HepG2 (cell line): Measurements from ENCODE around the gene MYORG. TPM values are rescaled to one million over a fixed set of nuclear protein-coding genes. Genes with fewer than 3 reads are reported as not detected.

Experiments used
- CEBPG ChIP-seq: IDR thresholded peaks from 2 replicates; pipeline ENCODE4 v1.6.1; 2016
- CREM ChIP-seq, 2 experiments: sonication (generic) in 1 of 2; formaldehyde crosslinking in 1 of 2; IDR thresholded peaks; 2 replicates each; pipeline versions ENCODE4 v1.4.0 to v1.6.1; 2016 to 2020; ENCODE audit warnings: antibody characterized with exemption in 1 of 2, mild to moderate bottlenecking in 1 of 2, missing genetic modification reagents in 1 of 2
- ELF3 ChIP-seq: IDR thresholded peaks from 2 replicates; pipeline ENCODE4 v1.6.1; 2016; ENCODE audit warnings: missing genetic modification reagents, missing compliant biosample characterization
- EZH2 ChIP-seq: conservative IDR thresholded peaks from 2 replicates; pipeline ENCODE4 v1.6.1; 2012; ENCODE audit warnings: mild to moderate bottlenecking, low read depth, low read length, moderate library complexity
- HCFC1 ChIP-seq: fragments of 150-350 bp; IDR thresholded peaks from 2 replicates; pipeline ENCODE4 v1.6.1; 2014; ENCODE audit warnings: low read depth, low read length
- HDAC2 ChIP-seq: sonication (generic); formaldehyde crosslinking; IDR thresholded peaks from 2 replicates; pipeline ENCODE4 v1.4.0; 2020; ENCODE audit warnings: missing genetic modification reagents
- HOXD1 ChIP-seq: sonication (generic); formaldehyde crosslinking; IDR thresholded peaks from 2 replicates; pipeline ENCODE4 v1.5.0; 2020; ENCODE audit warnings: missing genetic modification reagents
- KDM2A ChIP-seq: sonication (generic); formaldehyde crosslinking; IDR thresholded peaks from 2 replicates; pipeline ENCODE4 v1.4.0; 2020; ENCODE audit warnings: low read depth, missing genetic modification reagents, borderline replicate concordance
- MEIS1 ChIP-seq: sonication (generic); formaldehyde crosslinking; IDR thresholded peaks from 2 replicates; pipeline ENCODE4 v1.9.0; 2021; ENCODE audit warnings: mild to moderate bottlenecking, missing genetic modification reagents, moderate library complexity, borderline replicate concordance
- NFE2 ChIP-seq: sonication (generic); formaldehyde crosslinking; IDR thresholded peaks from 2 replicates; pipeline ENCODE4 v1.4.0; 2020; ENCODE audit warnings: missing genetic modification reagents
- PBX2 ChIP-seq: IDR thresholded peaks from 2 replicates; pipeline ENCODE4 v1.6.1; 2016; ENCODE audit warnings: control low read depth
- RBFOX2 ChIP-seq: fragments of 200-400 bp; formaldehyde crosslinking; IDR thresholded peaks from 2 replicates; pipeline ENCODE4 v1.6.1; 2017; ENCODE audit warnings: low read depth, mild to moderate bottlenecking, low read length
- REXO4 ChIP-seq: sonication (generic); formaldehyde crosslinking; IDR thresholded peaks from 2 replicates; pipeline ENCODE4 v1.8.0; 2022; ENCODE audit warnings: missing genetic modification reagents, mild to moderate bottlenecking, borderline replicate concordance
- RXRB ChIP-seq: IDR thresholded peaks from 2 replicates; pipeline ENCODE4 v1.6.1; 2016; ENCODE audit warnings: borderline replicate concordance, missing genetic modification reagents, missing compliant biosample characterization
- TIGD3 ChIP-seq: sonication (generic); formaldehyde crosslinking; IDR thresholded peaks from 2 replicates; pipeline ENCODE4 v1.5.1; 2020; ENCODE audit warnings: mild to moderate bottlenecking, missing genetic modification reagents, borderline replicate concordance
- ZC3H13 ChIP-seq: sonication (generic); formaldehyde crosslinking; IDR thresholded peaks from 2 replicates; pipeline ENCODE4 v1.8.1; 2023; ENCODE audit warnings: mild to moderate bottlenecking, missing genetic modification reagents, moderate library complexity
- ZFP41 ChIP-seq: sonication (generic); formaldehyde crosslinking; IDR thresholded peaks from 2 replicates; pipeline ENCODE4 v1.4.0; 2020; ENCODE audit warnings: mild to moderate bottlenecking, missing genetic modification reagents, borderline replicate concordance
- ZNF281 ChIP-seq: sonication (generic); formaldehyde crosslinking; IDR thresholded peaks from 2 replicates; pipeline ENCODE4 v1.4.0; 2020; ENCODE audit warnings: missing genetic modification reagents, borderline replicate concordance
- ZNF34 ChIP-seq: sonication (generic); formaldehyde crosslinking; IDR thresholded peaks from 2 replicates; pipeline ENCODE4 v1.4.0; 2020; ENCODE audit warnings: mild to moderate bottlenecking, missing genetic modification reagents, borderline replicate concordance
- ZNF546 ChIP-seq: sonication (generic); formaldehyde crosslinking; conservative IDR thresholded peaks from 2 replicates; pipeline ENCODE4 v1.8.1; 2023; ENCODE audit warnings: mild to moderate bottlenecking, missing genetic modification reagents
- polyA plus RNA-seq, 8 experiments: library from polyadenylated mRNA; depleted of rRNA in 3 of 8; stranded (reverse) in 7 of 8; unstranded in 1 of 8; fragments of >200 nt; fragmentation: Illumina TruSeq in 4 of 8; extraction: Trizol in 4 of 8; gene quantifications; 2 replicates each; pipeline versions ENCODE4 v1.2.1 to v1.2.3, GENCODE V29; 2011 to 2016; ENCODE audit warnings: low read depth in 4 of 8, missing spikeins in 1 of 8, mixed read lengths in 1 of 8; ENCODE audit not compliant: insufficient read depth in 1 of 8
- total RNA-seq, 5 experiments: library from RNA; depleted of rRNA; stranded (reverse); fragments of >200 nt; fragmentation: Illumina TruSeq; extraction: Trizol; gene quantifications; 2 replicates each; pipeline ENCODE4 v1.2.3, GENCODE V29; 2016; ENCODE audit warnings: low read depth in 1 of 5
- TF ChIP-seq, protein P1 (sequence below): sonication (generic); formaldehyde crosslinking; IDR thresholded peaks from 2 replicates; pipeline ENCODE4 v1.4.0; 2020; ENCODE audit warnings: mild to moderate bottlenecking, missing genetic modification reagents
- TF ChIP-seq, protein P2 (sequence below), 2 experiments: sonication (generic) in 1 of 2; formaldehyde crosslinking in 1 of 2; IDR thresholded peaks; 2 replicates each; pipeline versions ENCODE4 v1.4.0 to v1.6.1; 2018 to 2020; ENCODE audit warnings: missing genetic modification reagents in 2 of 2, borderline replicate concordance in 1 of 2, low read depth in 1 of 2, mild to moderate bottlenecking in 1 of 2, missing biosample characterization in 1 of 2

MYORG gene
- total and polyA plus RNA-seq, 2 of the 13 experiments (the other 11 are each of a cell fraction or from before 2014, with no cell fraction given), result 11.1 to 22.4 TPM

DNA sequence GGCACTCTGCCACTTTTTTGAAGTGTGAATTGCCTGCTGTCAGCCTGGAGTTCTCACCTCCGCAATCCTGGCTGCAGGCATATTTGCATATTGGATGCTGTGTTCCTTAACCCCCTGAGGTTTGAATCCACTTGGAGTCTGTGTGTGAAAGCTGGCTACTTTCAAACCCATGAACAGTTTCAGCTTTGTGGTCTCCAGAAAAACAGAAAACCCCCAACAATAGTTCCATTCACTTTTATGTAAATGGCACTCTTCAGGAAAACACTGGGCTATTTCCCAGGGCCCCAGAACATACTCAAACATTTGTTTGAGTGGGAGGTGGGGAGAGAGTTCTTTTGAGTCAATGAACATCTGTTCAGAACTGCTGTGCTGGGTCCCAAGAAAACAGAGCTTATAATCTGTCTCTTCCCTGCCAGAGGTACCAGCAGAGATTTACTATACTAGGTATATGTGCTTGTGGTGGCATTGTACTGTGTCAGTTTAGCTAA lies 42.3 kb downstream of the MYORG start (continued):
- no peak for TF ChIP-seq HOXD1
- TF ChIP-seq, protein P1, sequence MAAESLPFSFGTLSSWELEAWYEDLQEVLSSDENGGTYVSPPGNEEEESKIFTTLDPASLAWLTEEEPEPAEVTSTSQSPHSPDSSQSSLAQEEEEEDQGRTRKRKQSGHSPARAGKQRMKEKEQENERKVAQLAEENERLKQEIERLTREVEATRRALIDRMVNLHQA, result no peak
- peak; percentile 29; the same call in 1 of the 2 replicates for TF ChIP-seq RXRB (CRISPR knock-in tag)
- TF ChIP-seq KDM2A, result no peak
- TF ChIP-seq ZNF546 (CRISPR knock-in tag), result no peak
- TF ChIP-seq NFE2 (CRISPR knock-in tag), result no peak
- no peak for TF ChIP-seq REXO4 (CRISPR knock-in tag)
- TF ChIP-seq EZH2, result no peak
- peak; percentile 13; the same call in 1 of the 2 replicates for TF ChIP-seq CREM (IDR thresholded peaks at IDR 0.05)
- no peak for TF ChIP-seq CREM (CRISPR knock-in tag; IDR thresholded peaks at IDR 0.05)
- TF ChIP-seq HDAC2 (CRISPR knock-in tag), result peak; percentile 28; the same call in 1 of the 2 replicates
- no peak for TF ChIP-seq ZC3H13 (CRISPR knock-in tag)
- no peak for TF ChIP-seq CEBPG (CRISPR knock-in tag)
- TF ChIP-seq ZNF34 (CRISPR knock-in tag), result no peak
- no peak for TF ChIP-seq PBX2 (CRISPR knock-in tag)
- TF ChIP-seq, protein P2, sequence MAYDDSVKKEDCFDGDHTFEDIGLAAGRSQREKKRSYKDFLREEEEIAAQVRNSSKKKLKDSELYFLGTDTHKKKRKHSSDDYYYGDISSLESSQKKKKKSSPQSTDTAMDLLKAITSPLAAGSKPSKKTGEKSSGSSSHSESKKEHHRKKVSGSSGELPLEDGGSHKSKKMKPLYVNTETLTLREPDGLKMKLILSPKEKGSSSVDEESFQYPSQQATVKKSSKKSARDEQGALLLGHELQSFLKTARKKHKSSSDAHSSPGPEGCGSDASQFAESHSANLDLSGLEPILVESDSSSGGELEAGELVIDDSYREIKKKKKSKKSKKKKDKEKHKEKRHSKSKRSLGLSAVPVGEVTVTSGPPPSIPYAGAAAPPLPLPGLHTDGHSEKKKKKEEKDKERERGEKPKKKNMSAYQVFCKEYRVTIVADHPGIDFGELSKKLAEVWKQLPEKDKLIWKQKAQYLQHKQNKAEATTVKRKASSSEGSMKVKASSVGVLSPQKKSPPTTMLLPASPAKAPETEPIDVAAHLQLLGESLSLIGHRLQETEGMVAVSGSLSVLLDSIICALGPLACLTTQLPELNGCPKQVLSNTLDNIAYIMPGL (CRISPR knock-in tag; IDR thresholded peaks at IDR 0.05; ENCODE audit: borderline replicate concordance in 1 of 2, low read depth in 1 of 2), result no peak
- TF ChIP-seq RBFOX2, result peak; percentile 44; the same call in 1 of the 2 replicates
- no peak for TF ChIP-seq MEIS1 (CRISPR knock-in tag)
- no peak for TF ChIP-seq HCFC1
- TF ChIP-seq ZFP41 (CRISPR knock-in tag), result no peak
- TF ChIP-seq TIGD3, result no peak
- no peak for TF ChIP-seq ELF3 (CRISPR knock-in tag)
- 0 out of 2 replicates have a peak, but pooled peaks have one; percentile 44 for TF ChIP-seq ZNF281 (CRISPR knock-in tag)
